Activated naive CD4-positive, alpha-beta T cell treated with anti-CD3 and anti-CD28 coated beads, Interleukin-2, amount 10 ng/mL, durations not matched to agents 7 days and 5 days (primary cell): ENCODE data around the gene EPG5.

Experiments
- CTCF ChIA-PET: fragments of 350-600 bp; sonication (Branson Sonifier 250); formaldehyde crosslinking; loops from one replicate; lab custom pipeline; 2021; ENCODE audit warnings: antibody characterized with exemption; lab: Charles Lee
- DNase-seq: peaks from one replicate; pipeline ENCODE4 v3.0.0-alpha.2; 2020
- H3K27ac Mint-ChIP-seq: one replicate; pipeline ENCODE4 v1.8.0; 2021; ENCODE audit warnings: mild to moderate bottlenecking, moderate library complexity, mixed read lengths
- H3K27me3 Mint-ChIP-seq: one replicate; pipeline ENCODE4 v1.8.0; 2021; ENCODE audit warnings: mild to moderate bottlenecking, mixed read lengths
- H3K36me3 Mint-ChIP-seq: one replicate; pipeline ENCODE4 v1.8.0; 2021; ENCODE audit warnings: mixed read lengths
- H3K4me1 Mint-ChIP-seq: one replicate; pipeline ENCODE4 v1.8.0; 2021; ENCODE audit warnings: mixed read lengths
- H3K4me3 Mint-ChIP-seq: one replicate; pipeline ENCODE4 v1.8.0; 2021; ENCODE audit warnings: mild to moderate bottlenecking, moderate library complexity, mixed read lengths
- H3K9me3 Mint-ChIP-seq: one replicate; pipeline ENCODE4 v1.8.0; 2021; ENCODE audit warnings: mixed read lengths

Gene EPG5

GRCh38 chr18:45967007-45967706, at the start of gene EPG5:
Gene EPG5, minus strand, starts transcription at chr18:45967329. Its CDS starts 90 bp downstream, at chr18:45967239.
- peaks cover 45% of the 10 kb centered on the region for H3K4me1 Mint-ChIP-seq
- H3K9me3 Mint-ChIP-seq, result no peaks in the 10 kb centered on the region
- H3K27ac Mint-ChIP-seq, result peak within 1 kb of the TSS; percentile 90
- H3K4me3 Mint-ChIP-seq, result peak within 1 kb of the TSS; percentile 89
- peak; percentile 96 for DNase-seq
- CTCF ChIA-PET, result no interaction called here
- H3K36me3 Mint-ChIP-seq, result peaks cover 18% of the 10 kb centered on the region
- H3K27me3 Mint-ChIP-seq, result no peaks in the 10 kb centered on the region

GRCh38 chr18:46013484-46014189, 46.5 kb upstream of the EPG5 start:
- Mint-ChIP-seq H3K4me3 (no peak overlapping the region), H3K9me3 (no peaks in the 10 kb centered on the region), H3K27ac (no peak overlapping the region), H3K4me1 (peaks cover 4% of the 10 kb centered on the region), H3K27me3 (peaks cover 6% of the 10 kb centered on the region), H3K36me3 (peaks cover 6% of the 10 kb centered on the region)
- CTCF ChIA-PET, result interaction anchor here (1.2 kb wide), 1 partner anchor 59 kb away, joined by 7 read pairs; the partner anchor contains the start of gene PSTPIP2
- DNase-seq, result no peak

- Mint-ChIP-seq H3K4me3 (no peak overlapping the region), H3K27ac (no peak overlapping the region), H3K4me1 (peaks cover 4% of the 10 kb centered on the region), H3K27me3 (peaks cover 6% of the 10 kb centered on the region), H3K9me3 (no peaks in the 10 kb centered on the region), H3K36me3 (peaks cover 6% of the 10 kb centered on the region)
- CTCF ChIA-PET, result interaction anchor here (1.7 kb wide), 1 partner anchor 63 kb away, joined by 5 read pairs; no protein-coding TSS in a partner anchor
- no peak for DNase-seq
These were observed 43.5 kb upstream of the EPG5 start for GRCh38 chr18:46010676-46011075.

- Mint-ChIP-seq H3K9me3 (no peaks in the 10 kb centered on the region), H3K4me1 (peaks cover 4% of the 10 kb centered on the region), H3K27ac (no peak overlapping the region), H3K27me3 (peaks cover 3% of the 10 kb centered on the region), H3K36me3 (peaks cover 6% of the 10 kb centered on the region), H3K4me3 (no peak overlapping the region)
- CTCF ChIA-PET, result interaction anchor here (1.7 kb wide), 1 partner anchor 63 kb away, joined by 5 read pairs; no protein-coding TSS in a partner anchor
- DNase-seq, result no peak
These were observed 42.9 kb upstream of the EPG5 start for GRCh38 chr18:46010050-46010449.

GRCh38 chr18:46009125-46009840, 42.2 kb upstream of the EPG5 start:
- peaks cover 4% of the 10 kb centered on the region for H3K4me1 Mint-ChIP-seq
- no peak overlapping the region for H3K27ac Mint-ChIP-seq
- CTCF ChIA-PET, result no interaction called here
- H3K9me3 Mint-ChIP-seq, result no peaks in the 10 kb centered on the region
- no peaks in the 10 kb centered on the region for H3K27me3 Mint-ChIP-seq
- no peak overlapping the region for H3K4me3 Mint-ChIP-seq
- peaks cover 4% of the 10 kb centered on the region for H3K36me3 Mint-ChIP-seq
- DNase-seq, result no peak

- no peaks in the 10 kb centered on the region for H3K9me3 Mint-ChIP-seq
- H3K36me3 Mint-ChIP-seq, result peaks cover 4% of the 10 kb centered on the region
- H3K27ac Mint-ChIP-seq, result no peak overlapping the region
- CTCF ChIA-PET, result interaction anchor here (0.7 to 1.4 kb wide), 2 partner anchors 19 to 64 kb away, joined by 3 to 4 read pairs; no protein-coding TSS in a partner anchor
- no peaks in the 10 kb centered on the region for H3K27me3 Mint-ChIP-seq
- no peak overlapping the region for H3K4me3 Mint-ChIP-seq
- no peak for DNase-seq
- peaks cover 2% of the 10 kb centered on the region for H3K4me1 Mint-ChIP-seq
These were observed 41.4 kb upstream of the EPG5 start for GRCh38 chr18:46008531-46008930.

GRCh38 chr18:46007165-46007564, 40.0 kb upstream of the EPG5 start:
- peaks cover 8% of the 10 kb centered on the region for H3K9me3 Mint-ChIP-seq
- CTCF ChIA-PET, result interaction anchor here (0.6 kb wide), 1 partner anchor 68 kb away, joined by 5 read pairs; no protein-coding TSS in a partner anchor

GRCh38 chr18:46002934-46003333, 35.8 kb upstream of the EPG5 start:
- no peak overlapping the region for H3K27ac Mint-ChIP-seq
- H3K4me1 Mint-ChIP-seq, result peaks cover 29% of the 10 kb centered on the region
- peaks cover 13% of the 10 kb centered on the region for H3K9me3 Mint-ChIP-seq
- CTCF ChIA-PET, result interaction anchor here (0.6 kb wide), 1 partner anchor 678 kb away, joined by 3 read pairs; no protein-coding TSS in a partner anchor
- peaks cover 4% of the 10 kb centered on the region for H3K27me3 Mint-ChIP-seq
- peaks cover 11% of the 10 kb centered on the region for H3K36me3 Mint-ChIP-seq
- DNase-seq, result no peak
- no peak overlapping the region for H3K4me3 Mint-ChIP-seq

More at GRCh38 chr18:46007165-46007564, 40.0 kb upstream of the EPG5 start:
- Mint-ChIP-seq H3K36me3 (peaks cover 11% of the 10 kb centered on the region), H3K4me3 (no peak overlapping the region), H3K27me3 (peaks cover 4% of the 10 kb centered on the region), H3K27ac (no peak overlapping the region), H3K4me1 (no peaks in the 10 kb centered on the region)
- no peak for DNase-seq

GRCh38 chr18:46001892-46002291, 34.8 kb upstream of the EPG5 start:
- no peak overlapping the region for H3K27ac Mint-ChIP-seq
- peaks cover 12% of the 10 kb centered on the region for H3K36me3 Mint-ChIP-seq
- H3K4me1 Mint-ChIP-seq, result peaks cover 38% of the 10 kb centered on the region
- H3K27me3 Mint-ChIP-seq, result peaks cover 4% of the 10 kb centered on the region
- H3K9me3 Mint-ChIP-seq, result peaks cover 13% of the 10 kb centered on the region
- DNase-seq, result no peak
- H3K4me3 Mint-ChIP-seq, result no peak overlapping the region
- CTCF ChIA-PET, result no interaction called here

GRCh38 chr18:46001074-46001473, 33.9 kb upstream of the EPG5 start:
- peaks cover 4% of the 10 kb centered on the region for H3K27me3 Mint-ChIP-seq
- peaks cover 44% of the 10 kb centered on the region for H3K4me1 Mint-ChIP-seq
- H3K27ac Mint-ChIP-seq, result no peak overlapping the region
- no peak for DNase-seq
- peaks cover 12% of the 10 kb centered on the region for H3K36me3 Mint-ChIP-seq
- peaks cover 13% of the 10 kb centered on the region for H3K9me3 Mint-ChIP-seq
- CTCF ChIA-PET, result no interaction called here
- H3K4me3 Mint-ChIP-seq, result no peak overlapping the region

- peak overlapping the region; percentile 70 for H3K27ac Mint-ChIP-seq
- CTCF ChIA-PET, result no interaction called here
- H3K4me3 Mint-ChIP-seq, result no peak overlapping the region
- H3K36me3 Mint-ChIP-seq, result peaks cover 12% of the 10 kb centered on the region
- H3K4me1 Mint-ChIP-seq, result peaks cover 50% of the 10 kb centered on the region
- peaks cover 4% of the 10 kb centered on the region for H3K27me3 Mint-ChIP-seq
- H3K9me3 Mint-ChIP-seq, result peaks cover 13% of the 10 kb centered on the region
- no peak for DNase-seq
These were observed 32.4 kb upstream of the EPG5 start for GRCh38 chr18:45999536-45999935.

GRCh38 chr18:45998244-45998643, 31.1 kb upstream of the EPG5 start:
- Mint-ChIP-seq H3K36me3 (peaks cover 14% of the 10 kb centered on the region), H3K4me3 (peak overlapping the region; percentile 65), H3K9me3 (peaks cover 13% of the 10 kb centered on the region), H3K4me1 (peaks cover 50% of the 10 kb centered on the region), H3K27me3 (peaks cover 4% of the 10 kb centered on the region), H3K27ac (peak overlapping the region; percentile 97)
- CTCF ChIA-PET, result interaction anchor here (1.0 to 1.9 kb wide), 2 partner anchors 15 to 75 kb away, joined by 3 to 8 read pairs; no protein-coding TSS in a partner anchor
- DNase-seq, result peak; percentile 47

GRCh38 chr18:45997700-45998151, 30.6 kb upstream of the EPG5 start:
- peaks cover 11% of the 10 kb centered on the region for H3K9me3 Mint-ChIP-seq
- H3K27ac Mint-ChIP-seq, result peak overlapping the region; percentile 97
- peak; percentile 51 for DNase-seq
- no peaks in the 10 kb centered on the region for H3K27me3 Mint-ChIP-seq
- CTCF ChIA-PET, result interaction anchor here (1.0 to 1.9 kb wide), 2 partner anchors 15 to 76 kb away, joined by 3 to 8 read pairs; no protein-coding TSS in a partner anchor
- peak overlapping the region; percentile 65 for H3K4me3 Mint-ChIP-seq
- H3K36me3 Mint-ChIP-seq, result peaks cover 12% of the 10 kb centered on the region
- peaks cover 50% of the 10 kb centered on the region for H3K4me1 Mint-ChIP-seq

- Mint-ChIP-seq H3K27me3 (no peaks in the 10 kb centered on the region), H3K36me3 (peaks cover 3% of the 10 kb centered on the region), H3K27ac (no peak overlapping the region), H3K4me1 (peaks cover 39% of the 10 kb centered on the region), H3K9me3 (no peaks in the 10 kb centered on the region), H3K4me3 (no peak overlapping the region)
- CTCF ChIA-PET, result no interaction called here
- no peak for DNase-seq
These were observed 28.3 kb upstream of the EPG5 start for GRCh38 chr18:45995461-45995860.
